ENCODE data around the gene ASB2.
A peak's percentile ranks its signal among the peaks of the same experiment; 100 is the strongest.

The ASB2 gene

DNA sequence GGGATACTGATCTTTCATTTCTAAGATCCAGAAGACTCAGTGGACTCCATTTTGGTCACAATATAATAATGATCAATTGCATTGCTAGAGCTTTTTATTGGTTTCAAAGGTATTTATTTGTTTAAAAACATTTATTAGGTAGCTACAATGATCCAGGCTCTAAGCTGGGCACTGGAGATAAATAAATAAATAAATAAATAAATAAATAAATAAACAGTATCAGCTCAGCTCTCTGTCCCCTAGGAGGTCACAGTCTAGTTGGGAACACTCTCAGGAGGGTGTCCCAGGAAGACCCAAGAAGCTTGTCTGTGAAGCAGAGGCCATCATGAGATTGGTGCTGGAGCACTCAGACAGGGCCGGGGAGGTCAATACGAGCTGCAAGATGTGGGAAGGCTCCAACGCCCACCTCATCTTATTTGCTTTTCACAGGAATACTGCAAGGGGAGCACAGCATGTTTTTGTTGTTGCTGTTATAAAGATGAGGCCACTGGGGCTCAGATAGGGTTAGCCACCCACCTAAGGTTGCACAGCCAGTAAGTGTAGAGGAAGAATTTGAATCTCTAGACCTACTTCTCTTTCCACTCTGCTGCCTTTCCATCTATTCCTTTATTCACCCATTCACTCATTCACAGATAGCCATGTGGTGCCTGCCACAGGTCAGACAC lies 15.5 kb downstream of the ASB2 start (continued):
- TF ChIP-seq, protein P1, sequence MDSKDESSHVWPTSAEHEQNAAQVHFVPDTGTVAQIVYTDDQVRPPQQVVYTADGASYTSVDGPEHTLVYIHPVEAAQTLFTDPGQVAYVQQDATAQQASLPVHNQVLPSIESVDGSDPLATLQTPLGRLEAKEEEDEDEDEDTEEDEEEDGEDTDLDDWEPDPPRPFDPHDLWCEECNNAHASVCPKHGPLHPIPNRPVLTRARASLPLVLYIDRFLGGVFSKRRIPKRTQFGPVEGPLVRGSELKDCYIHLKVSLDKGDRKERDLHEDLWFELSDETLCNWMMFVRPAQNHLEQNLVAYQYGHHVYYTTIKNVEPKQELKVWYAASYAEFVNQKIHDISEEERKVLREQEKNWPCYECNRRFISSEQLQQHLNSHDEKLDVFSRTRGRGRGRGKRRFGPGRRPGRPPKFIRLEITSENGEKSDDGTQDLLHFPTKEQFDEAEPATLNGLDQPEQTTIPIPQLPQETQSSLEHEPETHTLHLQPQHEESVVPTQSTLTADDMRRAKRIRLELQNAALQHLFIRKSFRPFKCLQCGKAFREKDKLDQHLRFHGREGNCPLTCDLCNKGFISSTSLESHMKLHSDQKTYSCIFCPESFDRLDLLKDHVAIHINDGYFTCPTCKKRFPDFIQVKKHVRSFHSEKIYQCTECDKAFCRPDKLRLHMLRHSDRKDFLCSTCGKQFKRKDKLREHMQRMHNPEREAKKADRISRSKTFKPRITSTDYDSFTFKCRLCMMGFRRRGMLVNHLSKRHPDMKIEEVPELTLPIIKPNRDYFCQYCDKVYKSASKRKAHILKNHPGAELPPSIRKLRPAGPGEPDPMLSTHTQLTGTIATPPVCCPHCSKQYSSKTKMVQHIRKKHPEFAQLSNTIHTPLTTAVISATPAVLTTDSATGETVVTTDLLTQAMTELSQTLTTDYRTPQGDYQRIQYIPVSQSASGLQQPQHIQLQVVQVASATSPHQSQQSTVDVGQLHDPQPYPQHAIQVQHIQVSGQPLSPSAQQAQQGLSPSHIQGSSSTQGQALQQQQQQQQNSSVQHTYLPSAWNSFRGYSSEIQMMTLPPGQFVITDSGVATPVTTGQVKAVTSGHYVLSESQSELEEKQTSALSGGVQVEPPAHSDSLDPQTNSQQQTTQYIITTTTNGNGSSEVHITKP (tag by site-specific recombination; IDR thresholded peaks at IDR 0.05): no peak
- TF ChIP-seq ZNF555 (tag by site-specific recombination; conservative IDR thresholded peaks at IDR 0.05) (peak; percentile 55), GLI2 (tag by site-specific recombination; IDR thresholded peaks at IDR 0.05; ENCODE audit: borderline replicate concordance, low read depth) (peak; percentile 33; the same call in 1 of the 2 replicates), ZNF133 (tag by site-specific recombination; IDR thresholded peaks at IDR 0.05) (no peak), ZBTB7A (tag by site-specific recombination; IDR thresholded peaks at IDR 0.05; ENCODE audit: low read depth) (no peak)

DNA sequence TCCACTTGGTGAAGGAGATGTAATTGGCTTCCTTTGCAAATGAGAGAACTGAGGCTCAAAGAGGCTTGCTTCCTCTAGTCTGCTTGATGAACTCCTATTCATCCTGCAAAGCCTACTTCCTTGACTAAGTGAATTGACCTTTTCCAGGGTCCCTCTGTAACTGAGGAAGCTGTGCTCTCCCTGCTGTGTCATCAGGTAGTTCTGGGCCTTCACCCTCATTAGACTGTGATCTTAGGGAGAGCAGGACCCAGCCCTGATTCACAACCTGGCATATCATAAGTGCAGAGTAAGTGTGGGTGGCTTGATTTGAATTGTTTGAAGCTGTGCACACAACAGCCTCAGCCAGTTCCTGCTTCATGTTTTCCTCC lies 16.3 kb downstream of the ASB2 start:
- Histone ChIP-seq H3K9me3 (ENCODE audit: control insufficient read depth, insufficient read depth, low read depth, low read length) (no peaks in the 10 kb centered on the region), H3K4me3 (ENCODE audit: low read depth, low read length) (no peak overlapping the region), H3K27ac (ENCODE audit: extremely low read depth, low read depth, low read length) (no peak overlapping the region), H3K4me1 (ENCODE audit: control insufficient read depth, insufficient read depth, low read length) (peaks cover 10% of the 10 kb centered on the region), H3K36me3 (ENCODE audit: control insufficient read depth in 2 of 2, insufficient read depth in 1 of 2, low read length in 2 of 2) (no peaks in the 10 kb centered on the region)
- POLR2A ChIA-PET: no interaction called here
- no peak for TF ChIP-seq ZNF549 (tag by site-specific recombination; IDR thresholded peaks at IDR 0.05)
- TF ChIP-seq ZFP3 (tag by site-specific recombination; IDR thresholded peaks at IDR 0.05; ENCODE audit: low read depth): peak; percentile 88
- CTCF ChIA-PET: interaction anchor here (0.6 to 1.6 kb wide), 6 partner anchors 8 to 176 kb away, joined by 3 to 4 read pairs (median 4); no protein-coding TSS in a partner anchor

DNA sequence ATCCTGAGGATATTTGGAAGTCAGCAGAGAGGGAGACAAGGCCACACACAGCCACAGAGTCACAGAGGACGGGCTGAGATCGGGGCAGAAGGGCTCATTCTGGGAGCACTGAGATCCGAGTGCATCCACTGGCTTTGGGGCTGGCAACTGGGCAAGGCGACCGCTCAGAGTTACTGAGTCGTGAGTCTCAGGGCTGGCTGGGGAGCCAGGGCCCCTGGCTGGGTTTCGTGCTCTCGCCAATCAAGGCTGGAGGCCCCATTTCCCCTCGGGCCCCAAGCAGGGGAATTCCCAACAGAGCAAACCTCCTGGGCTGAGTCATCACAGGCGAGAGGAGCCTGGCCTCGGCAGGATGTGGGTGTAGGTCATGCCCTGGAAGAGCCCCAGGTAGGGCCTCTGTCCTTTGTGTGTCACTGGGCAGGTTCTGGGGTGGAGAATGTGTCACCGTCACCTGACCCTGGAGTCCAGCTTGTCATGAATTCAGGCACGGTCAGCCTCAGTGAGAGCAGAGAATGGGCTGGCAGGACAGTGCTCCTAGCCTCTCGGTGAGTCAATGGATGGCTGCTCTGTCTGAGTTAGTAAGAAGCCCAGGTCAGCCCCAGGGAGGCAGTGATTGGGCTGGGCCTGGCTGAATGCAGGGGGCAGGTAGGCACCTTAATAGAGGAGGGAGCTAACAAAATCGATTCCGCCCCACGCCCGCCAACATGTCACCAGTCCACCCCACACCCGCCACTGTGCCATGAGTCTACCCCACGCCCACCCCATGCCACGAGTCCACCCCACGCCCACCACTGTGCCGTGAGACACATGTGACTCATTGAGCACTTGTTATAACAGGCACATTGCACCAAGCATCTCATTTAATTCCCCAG lies 16.9 kb downstream of the ASB2 start:
- CTCF ChIA-PET: interaction anchor here (0.6 to 1.7 kb wide), 4 partner anchors 17 to 177 kb away, joined by 3 to 8 read pairs (median 4); no protein-coding TSS in a partner anchor
- POLR2A ChIA-PET: interaction anchor here (0.6 to 1.2 kb wide), 2 partner anchors 122 to 364 kb away, joined by 3 read pairs; partner anchors contain the start of genes DDX24 and IFI27L1
- H3K4me1 ChIP-seq (ENCODE audit: control insufficient read depth, insufficient read depth, low read length): peaks cover 10% of the 10 kb centered on the region
- TF ChIP-seq, protein P2, sequence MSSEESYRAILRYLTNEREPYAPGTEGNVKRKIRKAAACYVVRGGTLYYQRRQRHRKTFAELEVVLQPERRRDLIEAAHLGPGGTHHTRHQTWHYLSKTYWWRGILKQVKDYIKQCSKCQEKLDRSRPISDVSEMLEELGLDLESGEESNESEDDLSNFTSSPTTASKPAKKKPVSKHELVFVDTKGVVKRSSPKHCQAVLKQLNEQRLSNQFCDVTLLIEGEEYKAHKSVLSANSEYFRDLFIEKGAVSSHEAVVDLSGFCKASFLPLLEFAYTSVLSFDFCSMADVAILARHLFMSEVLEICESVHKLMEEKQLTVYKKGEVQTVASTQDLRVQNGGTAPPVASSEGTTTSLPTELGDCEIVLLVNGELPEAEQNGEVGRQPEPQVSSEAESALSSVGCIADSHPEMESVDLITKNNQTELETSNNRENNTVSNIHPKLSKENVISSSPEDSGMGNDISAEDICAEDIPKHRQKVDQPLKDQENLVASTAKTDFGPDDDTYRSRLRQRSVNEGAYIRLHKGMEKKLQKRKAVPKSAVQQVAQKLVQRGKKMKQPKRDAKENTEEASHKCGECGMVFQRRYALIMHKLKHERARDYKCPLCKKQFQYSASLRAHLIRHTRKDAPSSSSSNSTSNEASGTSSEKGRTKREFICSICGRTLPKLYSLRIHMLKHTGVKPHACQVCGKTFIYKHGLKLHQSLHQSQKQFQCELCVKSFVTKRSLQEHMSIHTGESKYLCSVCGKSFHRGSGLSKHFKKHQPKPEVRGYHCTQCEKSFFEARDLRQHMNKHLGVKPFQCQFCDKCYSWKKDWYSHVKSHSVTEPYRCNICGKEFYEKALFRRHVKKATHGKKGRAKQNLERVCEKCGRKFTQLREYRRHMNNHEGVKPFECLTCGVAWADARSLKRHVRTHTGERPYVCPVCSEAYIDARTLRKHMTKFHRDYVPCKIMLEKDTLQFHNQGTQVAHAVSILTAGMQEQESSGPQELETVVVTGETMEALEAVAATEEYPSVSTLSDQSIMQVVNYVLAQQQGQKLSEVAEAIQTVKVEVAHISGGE (tag by site-specific recombination; conservative IDR thresholded peaks at IDR 0.05; ENCODE audit: low read depth): no peak
- TF ChIP-seq ZNF600 (tag by site-specific recombination; IDR thresholded peaks at IDR 0.05) (peak; percentile 75), ZFP69B (tag by site-specific recombination; IDR thresholded peaks at IDR 0.05) (no peak), ZNF792 (tag by site-specific recombination; IDR thresholded peaks at IDR 0.05) (no peak), ZXDB (tag by site-specific recombination; IDR thresholded peaks at IDR 0.05) (no peak; the same call in 1 of the 2 replicates), ZNF521 (tag by site-specific recombination; IDR thresholded peaks at IDR 0.05) (no peak), ZNF311 (tag by site-specific recombination; IDR thresholded peaks at IDR 0.05; ENCODE audit: borderline replicate concordance) (no peak), GFI1B (tag by site-specific recombination; IDR thresholded peaks at IDR 0.05) (peak; percentile 49; the same call in 1 of the 2 replicates), ZNF239 (tag by site-specific recombination; IDR thresholded peaks at IDR 0.05) (no peak), GLIS1 (tag by site-specific recombination; IDR thresholded peaks at IDR 0.05) (peak; percentile 84), ZNF16 (tag by site-specific recombination; IDR thresholded peaks at IDR 0.05; ENCODE audit: low read depth) (no peak), KLF1 (tag by site-specific recombination; IDR thresholded peaks at IDR 0.05) (peak; percentile 78), SCRT2 (tag by site-specific recombination; IDR thresholded peaks at IDR 0.05) (no peak), IKZF3 (tag by site-specific recombination; IDR thresholded peaks at IDR 0.05) (no peak), ZNF292 (tag by site-specific recombination; IDR thresholded peaks at IDR 0.05; ENCODE audit: borderline replicate concordance, low read depth) (no peak)

More for the DNA sequence above, 16.9 kb downstream of the ASB2 start:
- H3K9me3 ChIP-seq (ENCODE audit: control insufficient read depth, insufficient read depth, low read depth, low read length): no peaks in the 10 kb centered on the region
- H3K27ac ChIP-seq (ENCODE audit: extremely low read depth, low read depth, low read length): no peak overlapping the region
- H3K36me3 ChIP-seq (ENCODE audit: control insufficient read depth in 2 of 2, insufficient read depth in 1 of 2, low read length in 2 of 2): no peaks in the 10 kb centered on the region
- no peak overlapping the region for H3K4me3 ChIP-seq (ENCODE audit: low read depth, low read length)

All from HEK293 (cell line).